Erythroblast (primary cell): ENCODE measurements around the gene LPXN.

Source experiments
- GATA1 ChIP-seq: IDR thresholded peaks from 2 replicates; pipeline ENCODE4 v1.6.1; 2011; ENCODE audit warnings: low read depth, mild to moderate bottlenecking, control low read depth, low read length, moderate library complexity
- POLR2A ChIP-seq: IDR thresholded peaks from 2 replicates; pipeline ENCODE4 v1.6.1; 2011; ENCODE audit warnings: mild to moderate bottlenecking, low read length

DNA sequence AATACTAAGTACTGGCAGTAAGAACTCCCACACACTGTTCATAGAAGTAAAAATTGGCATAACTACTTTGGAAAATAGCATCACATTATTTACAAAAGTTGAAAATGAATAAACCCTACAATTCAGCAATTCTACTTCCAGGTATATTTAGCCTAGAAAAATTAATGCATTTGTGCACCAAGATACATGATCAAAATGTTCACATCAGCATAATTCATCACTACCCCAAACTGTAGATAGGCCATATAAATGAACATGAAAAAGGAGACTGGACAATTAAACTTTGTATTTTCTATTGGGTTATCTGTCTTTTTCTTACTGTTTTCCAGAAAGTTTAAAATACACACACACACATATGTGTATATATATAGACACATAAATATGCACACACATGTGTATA, 73.7 kb downstream of the LPXN start:
- TF ChIP-seq POLR2A (no peak), GATA1 (no peak)
